ENCODE measurements around the gene AGAP1.

Gene AGAP1

DNA sequence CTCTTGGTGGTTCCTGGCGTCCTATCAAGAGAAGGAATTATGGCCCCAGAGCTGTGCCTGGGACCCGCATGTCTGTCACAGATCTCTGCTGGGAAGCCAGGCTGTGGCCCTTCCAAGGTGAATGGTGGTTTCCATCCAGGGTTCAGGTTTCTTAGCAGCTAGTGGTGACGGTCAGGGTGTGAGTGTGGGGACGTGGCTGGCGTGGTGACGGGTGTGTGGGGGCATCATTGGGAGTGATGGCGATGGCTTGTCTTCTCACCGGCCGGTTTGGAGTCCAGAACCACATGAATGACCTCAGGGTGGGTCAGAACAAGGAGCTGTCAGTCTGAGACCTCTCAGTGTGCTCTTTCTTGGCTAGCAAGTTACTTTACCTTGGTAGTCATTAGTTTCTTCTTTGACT, 52.6 kb downstream of the AGAP1 start:
- DNase-seq (ENCODE audit: low read depth in 2 of 2, low spot score in 1 of 2): no peak

DNA sequence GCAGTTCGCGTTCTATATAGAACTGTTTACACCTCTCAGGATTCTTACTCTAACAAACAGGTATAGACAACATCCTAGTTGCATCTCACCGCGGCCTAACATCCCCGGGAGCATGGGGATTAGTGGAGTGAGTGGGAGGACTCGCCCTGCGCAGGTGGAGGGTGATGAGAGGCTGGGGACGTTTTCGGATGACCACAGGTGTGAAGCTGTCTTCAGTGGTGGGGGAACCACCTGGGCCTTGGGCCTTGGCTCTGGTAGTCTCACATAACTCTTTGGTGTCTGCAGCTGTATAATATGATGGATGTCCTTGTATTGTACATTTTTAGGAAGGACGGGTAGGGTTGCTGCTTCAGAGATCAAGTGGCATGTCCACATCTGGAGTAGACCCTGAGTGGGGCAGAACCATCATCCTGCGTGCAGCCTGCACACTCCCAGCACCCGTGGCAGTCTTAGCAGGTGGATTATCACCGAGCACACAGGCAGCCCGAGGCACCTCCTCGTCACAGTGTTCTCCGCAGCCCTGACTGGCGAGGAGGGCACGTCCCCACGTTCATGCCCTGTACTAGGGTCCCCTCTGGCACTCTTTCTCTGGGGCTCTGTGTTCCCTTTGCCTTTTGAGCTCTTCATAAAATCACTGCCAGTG, 56.0 kb downstream of the AGAP1 start:
- DNase-seq (ENCODE audit: low read depth in 2 of 2, low spot score in 1 of 2): no peak

DNA sequence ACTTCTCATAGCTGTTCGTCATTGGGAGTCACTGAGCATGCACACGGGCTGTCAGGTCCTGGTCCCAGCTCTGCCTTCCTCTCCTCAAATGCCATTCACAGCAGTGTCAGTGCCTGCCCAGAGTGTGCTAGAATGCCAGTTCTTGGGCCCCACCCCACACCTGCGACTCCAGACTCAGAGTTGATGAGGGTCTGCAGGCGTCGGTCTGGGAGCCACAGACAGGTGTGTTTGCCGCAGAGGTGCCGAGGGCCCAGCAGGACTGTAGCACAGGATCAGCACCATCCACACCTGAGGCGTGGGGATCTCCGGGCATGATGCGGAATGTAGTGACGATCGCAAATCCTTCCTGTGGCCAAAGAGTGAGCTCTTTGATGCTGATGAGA, 56.5 kb downstream of the AGAP1 start:
- no peak for DNase-seq (ENCODE audit: low read depth in 2 of 2, low spot score in 1 of 2)

DNA sequence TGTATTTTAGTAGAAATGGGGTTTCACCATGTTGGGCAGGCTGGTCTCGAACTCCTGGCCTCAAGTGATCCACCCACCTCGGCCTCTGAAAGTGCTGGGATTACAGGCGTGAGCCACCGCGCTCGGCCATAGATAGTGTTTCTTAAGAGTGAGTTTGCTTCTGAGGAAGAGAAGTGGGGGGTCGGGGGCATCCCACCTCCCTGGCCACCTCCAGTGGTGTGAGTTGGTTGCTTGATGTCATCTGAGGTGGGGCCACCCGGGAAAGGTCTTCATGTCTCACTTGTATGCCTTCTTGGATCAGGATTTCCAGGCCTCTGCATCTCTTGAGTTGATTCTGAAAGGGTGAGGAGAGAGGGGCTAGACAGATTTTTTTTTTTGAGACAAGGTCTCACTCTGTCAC, 57.1 kb downstream of the AGAP1 start:
- DNase-seq (ENCODE audit: low read depth in 2 of 2, low spot score in 1 of 2): no peak

- no peak for DNase-seq (ENCODE audit: low read depth in 2 of 2, low spot score in 1 of 2)
Measured at GRCh38 chr2:235551965-235552364, 58.1 kb downstream of the AGAP1 start.

- no peak for DNase-seq (ENCODE audit: low read depth in 2 of 2, low spot score in 1 of 2)
Measured at GRCh38 chr2:235552671-235553070, 58.8 kb downstream of the AGAP1 start.

DNA sequence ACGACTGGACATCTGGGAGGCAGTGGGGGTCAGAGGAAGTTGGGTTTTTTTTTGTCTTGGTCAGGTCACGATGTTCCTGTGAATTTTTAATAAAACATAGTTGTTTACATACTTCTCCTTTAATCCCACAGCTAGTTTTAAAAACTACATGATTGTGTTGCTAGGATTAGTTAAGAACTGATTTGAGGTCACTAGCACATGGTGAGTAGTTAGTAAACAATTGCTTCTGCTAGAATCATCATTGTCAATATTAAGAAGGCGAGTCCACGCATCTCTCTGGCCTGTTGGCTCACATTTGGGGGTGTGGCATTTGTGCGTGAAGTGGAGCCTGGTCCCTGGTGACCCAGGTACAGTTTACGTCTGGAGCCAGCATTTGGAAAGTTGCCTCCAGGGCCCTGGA, 59.4 kb downstream of the AGAP1 start:
- no peak for DNase-seq (ENCODE audit: low read depth in 2 of 2, low spot score in 1 of 2)

DNA sequence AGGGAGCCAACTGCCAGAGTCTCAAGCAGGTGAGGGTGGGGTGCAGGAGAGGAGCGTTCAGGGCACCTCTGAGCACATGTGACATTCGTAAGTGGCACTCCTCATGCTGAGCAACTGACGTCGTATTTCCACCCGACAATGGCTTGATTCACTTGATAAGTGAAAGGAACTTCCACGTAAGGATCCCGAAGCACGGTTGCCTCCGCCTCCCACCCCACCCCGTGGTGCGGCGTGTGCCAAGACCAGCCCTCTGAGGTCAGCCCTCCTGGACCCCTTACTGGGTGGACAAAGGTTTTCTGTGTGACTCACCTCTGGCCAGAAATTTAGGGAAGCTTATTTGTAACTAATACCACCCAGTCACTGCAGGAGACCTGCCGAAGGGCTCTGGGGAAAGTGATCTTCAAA, 59.9 kb downstream of the AGAP1 start:
- no peak for DNase-seq (ENCODE audit: low read depth in 2 of 2, low spot score in 1 of 2)

- no peak for DNase-seq (ENCODE audit: low read depth in 2 of 2, low spot score in 1 of 2)
Measured at GRCh38 chr2:235554385-235554784, 60.5 kb downstream of the AGAP1 start.

DNA sequence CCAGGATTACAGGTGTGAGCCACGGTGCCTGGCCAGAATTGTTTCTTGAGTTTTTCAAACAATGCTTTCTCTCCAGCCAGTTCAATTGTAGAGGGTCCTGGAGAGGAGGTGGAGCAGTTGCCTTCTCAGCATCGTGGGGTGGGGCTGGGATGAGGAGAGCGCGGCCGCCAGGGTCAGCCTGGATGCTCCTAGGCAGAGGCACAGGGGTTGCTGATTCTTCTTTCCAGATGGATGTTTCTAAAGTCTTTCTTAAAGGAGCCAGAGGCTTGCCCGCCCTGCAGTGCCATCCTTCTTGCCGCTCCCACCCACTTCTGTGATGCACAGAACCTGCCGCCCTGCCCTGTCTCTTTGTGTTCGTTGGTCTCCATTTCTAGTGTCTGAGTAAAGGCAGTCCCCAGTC, 61.1 kb downstream of the AGAP1 start:
- no peak for DNase-seq (ENCODE audit: low read depth in 2 of 2, low spot score in 1 of 2)

- DNase-seq (ENCODE audit: low read depth in 2 of 2, low spot score in 1 of 2): no peak
Measured at GRCh38 chr2:235555371-235555770, 61.5 kb downstream of the AGAP1 start.

DNA sequence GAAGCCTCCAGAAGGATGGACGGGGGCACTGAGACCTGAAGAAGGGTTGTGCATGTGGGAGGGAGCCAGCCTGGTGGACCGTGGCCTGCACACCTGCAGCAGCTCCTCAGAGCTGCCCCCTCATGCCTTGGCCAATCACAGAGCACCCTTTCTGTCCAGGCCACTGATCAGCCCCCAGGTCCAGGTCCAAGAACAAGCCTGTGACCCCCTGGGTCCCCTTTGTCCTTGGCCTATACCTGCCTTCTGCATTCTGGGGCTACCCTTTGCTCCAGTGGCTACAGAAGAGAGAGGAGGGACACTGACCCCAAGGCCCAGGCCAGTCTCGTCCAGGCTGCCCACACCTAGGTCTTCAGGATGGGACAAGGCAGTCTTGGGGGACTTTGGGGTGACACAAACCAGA, 62.2 kb downstream of the AGAP1 start:
- no peak for DNase-seq (ENCODE audit: low read depth in 2 of 2, low spot score in 1 of 2)

- DNase-seq (ENCODE audit: low read depth in 2 of 2, low spot score in 1 of 2): no peak
Measured at GRCh38 chr2:235556901-235557300, 63.1 kb downstream of the AGAP1 start.

DNA sequence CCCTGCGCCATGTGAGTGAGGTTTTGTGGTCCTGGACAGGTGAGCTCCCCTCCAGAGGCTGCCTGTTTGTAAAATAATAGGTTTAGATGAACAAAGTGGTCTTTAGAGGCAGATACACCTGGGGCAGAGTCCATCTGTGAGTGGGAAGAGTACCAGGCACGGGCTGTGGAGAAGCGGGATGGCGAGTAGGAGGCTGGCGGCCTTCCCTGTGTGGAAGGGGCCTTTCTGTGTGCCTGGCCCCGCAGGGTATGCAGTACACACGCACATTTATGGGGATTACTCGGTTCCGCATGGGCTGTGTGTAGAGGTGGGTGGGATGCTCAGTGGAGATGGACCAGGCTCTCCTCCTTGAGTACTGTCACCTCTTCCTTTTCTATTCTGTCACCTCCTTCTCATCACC, 64.1 kb downstream of the AGAP1 start:
- DNase-seq (ENCODE audit: low read depth in 2 of 2, low spot score in 1 of 2): no peak

DNA sequence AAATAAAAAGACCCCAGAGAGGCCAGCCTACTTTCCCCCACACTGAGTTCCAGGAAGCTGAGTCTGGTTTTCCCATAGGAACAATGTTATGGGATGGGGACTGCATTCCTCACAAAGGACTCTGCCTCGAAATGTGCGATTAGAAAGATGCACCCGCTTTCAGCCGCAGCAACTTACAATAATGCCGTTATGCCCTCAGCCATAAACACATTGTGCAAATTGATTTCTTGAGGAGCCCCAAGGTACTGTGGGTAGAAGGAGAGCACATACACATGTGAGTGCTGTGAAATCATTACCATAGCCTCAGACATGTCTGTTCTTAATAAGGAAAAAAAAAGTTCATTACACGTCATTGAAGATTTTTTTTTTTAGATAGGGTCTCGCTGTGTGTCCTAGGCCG, 64.7 kb downstream of the AGAP1 start:
- no peak for DNase-seq (ENCODE audit: low read depth in 2 of 2, low spot score in 1 of 2)

GRCh38 chr2:235560345-235560744, 66.5 kb downstream of the AGAP1 start:
- DNase-seq (ENCODE audit: low read depth in 2 of 2, low spot score in 1 of 2): no peak

DNA sequence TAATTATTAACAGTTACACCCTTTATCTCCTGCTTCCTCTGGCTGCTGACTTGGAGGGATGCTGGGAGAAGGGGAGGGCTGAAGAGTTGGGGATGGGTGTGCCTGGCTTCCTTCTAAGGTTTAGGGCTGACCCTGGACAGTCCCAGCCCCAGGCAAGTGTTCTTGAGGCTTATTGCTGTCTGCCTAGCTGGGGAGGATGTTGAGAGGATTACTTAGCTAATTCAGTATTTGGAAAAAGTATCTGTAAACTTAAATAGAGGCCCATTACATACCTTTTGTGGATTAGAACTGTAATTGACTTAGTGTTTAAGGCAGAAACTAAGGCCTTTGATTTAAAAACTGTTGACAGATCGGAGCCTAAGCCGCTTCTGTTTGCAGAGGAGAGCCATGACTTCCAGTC, 67.6 kb downstream of the AGAP1 start:
- no peak for DNase-seq (ENCODE audit: low read depth in 2 of 2, low spot score in 1 of 2)

DNA sequence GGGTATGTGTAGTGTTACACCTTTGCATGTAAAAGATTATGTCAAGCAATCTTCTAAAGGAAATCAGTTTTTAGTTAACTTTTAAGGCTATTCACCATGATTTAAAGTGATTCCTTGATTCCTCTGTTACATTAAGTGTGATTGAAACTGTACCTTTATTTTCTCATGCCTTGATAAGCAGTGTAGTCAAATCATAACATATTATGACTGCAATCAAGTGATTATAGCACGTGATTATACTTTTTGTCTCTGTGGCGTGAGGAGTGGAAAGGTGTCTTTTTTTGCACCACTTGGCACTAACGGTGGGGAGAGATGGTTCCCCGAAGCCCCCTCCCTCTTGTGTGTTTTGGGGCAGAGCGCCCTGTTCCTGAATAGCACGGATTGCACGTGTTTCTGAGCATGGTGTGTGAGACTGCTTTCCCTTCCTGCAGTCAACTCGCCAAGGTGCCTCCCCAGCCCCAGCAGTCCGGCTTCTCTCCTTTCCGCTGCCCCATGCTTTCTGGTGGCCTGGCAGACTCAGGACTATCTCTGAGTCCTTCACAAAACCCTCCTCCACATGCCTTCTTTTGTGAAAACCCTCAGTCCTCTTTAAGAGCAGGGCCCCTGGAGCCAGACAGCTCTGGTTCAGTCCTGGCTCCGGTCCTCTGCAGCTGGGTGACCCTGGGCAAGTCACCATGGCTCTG, 68.4 kb downstream of the AGAP1 start:
- DNase-seq (ENCODE audit: low read depth in 2 of 2, low spot score in 1 of 2): no peak

DNA sequence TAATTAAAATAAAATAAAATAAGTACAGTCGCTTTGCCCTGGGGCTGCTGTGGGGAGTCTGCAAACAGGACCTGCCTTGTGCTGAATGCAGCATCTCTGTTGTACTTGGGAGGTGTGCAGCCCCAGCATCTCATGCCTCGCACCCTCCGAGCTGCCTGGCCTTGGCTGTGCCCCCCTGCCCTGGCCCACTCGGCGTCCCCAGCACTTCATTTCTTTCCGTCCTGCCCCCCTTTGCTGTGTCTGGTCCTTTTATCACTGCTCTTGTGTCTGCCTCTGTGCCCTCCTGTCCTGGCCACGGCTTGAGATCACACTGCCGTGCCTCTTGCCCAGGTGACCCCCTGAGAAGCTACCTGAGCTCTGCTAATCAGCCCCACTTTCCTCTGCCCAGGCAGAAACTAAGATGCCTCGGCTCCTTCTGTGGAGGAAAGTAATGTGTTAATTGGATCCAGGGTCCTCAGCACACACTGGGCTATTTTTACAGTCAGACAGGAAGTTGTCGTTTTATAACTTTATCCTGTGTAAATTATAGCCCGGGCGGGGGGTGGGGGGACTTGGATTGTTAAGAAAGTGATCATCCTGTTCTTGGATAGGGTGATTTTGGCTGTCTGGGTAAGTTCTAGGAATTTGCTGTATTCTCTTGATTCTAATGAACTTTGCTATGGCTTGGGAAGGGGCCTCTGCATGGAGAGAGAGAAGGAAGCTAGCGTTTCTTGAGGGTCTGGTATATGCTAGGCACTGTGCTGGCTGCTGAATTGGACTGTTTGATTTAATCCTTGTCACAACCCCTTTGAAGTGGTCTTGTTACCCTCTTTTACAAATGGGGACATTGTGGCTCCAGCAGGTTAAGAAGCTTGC, 69.4 kb downstream of the AGAP1 start:
- no peak for DNase-seq (ENCODE audit: low read depth in 2 of 2, low spot score in 1 of 2)

GRCh38 chr2:235564066-235564465, 70.2 kb downstream of the AGAP1 start:
- no peak for DNase-seq (ENCODE audit: low read depth in 2 of 2, low spot score in 1 of 2)

GRCh38 chr2:235564884-235565530, 71.2 kb downstream of the AGAP1 start:
- no peak for DNase-seq (ENCODE audit: low read depth in 2 of 2, low spot score in 1 of 2)

DNA sequence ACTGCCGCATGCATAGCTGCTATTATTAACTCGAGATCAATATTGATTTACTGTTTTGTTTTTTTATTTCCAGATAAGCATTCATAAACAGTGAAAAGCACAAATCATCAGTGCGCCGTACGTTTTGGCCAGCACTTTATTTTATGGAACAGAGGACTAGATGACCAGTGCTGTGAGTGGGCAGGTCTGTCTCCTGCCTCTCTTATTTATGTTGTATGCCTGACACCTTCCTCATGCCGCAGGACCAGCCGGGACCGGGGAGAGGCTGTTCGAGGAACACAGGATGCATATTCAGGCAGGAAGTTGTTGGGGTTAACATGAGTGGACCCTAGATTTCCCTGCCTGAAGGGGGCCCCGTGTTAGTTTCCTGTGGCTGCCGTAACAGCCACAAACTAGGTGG, 72.6 kb downstream of the AGAP1 start:
- DNase-seq (ENCODE audit: low read depth in 2 of 2, low spot score in 1 of 2): no peak
